DMS 273 (cell line): ENCODE data around the gene CTNND2.

Source experiments
- DNase-seq: peaks from one replicate; lab custom pipeline; 2025; ENCODE audit not compliant: unreplicated experiment; lab: John Stamatoyannopoulos, UW

CTNND2 gene

GRCh38 chr5:11289733-11290132 is 614.5 kb downstream of the CTNND2 start:
- DNase-seq, result no peak

DNA sequence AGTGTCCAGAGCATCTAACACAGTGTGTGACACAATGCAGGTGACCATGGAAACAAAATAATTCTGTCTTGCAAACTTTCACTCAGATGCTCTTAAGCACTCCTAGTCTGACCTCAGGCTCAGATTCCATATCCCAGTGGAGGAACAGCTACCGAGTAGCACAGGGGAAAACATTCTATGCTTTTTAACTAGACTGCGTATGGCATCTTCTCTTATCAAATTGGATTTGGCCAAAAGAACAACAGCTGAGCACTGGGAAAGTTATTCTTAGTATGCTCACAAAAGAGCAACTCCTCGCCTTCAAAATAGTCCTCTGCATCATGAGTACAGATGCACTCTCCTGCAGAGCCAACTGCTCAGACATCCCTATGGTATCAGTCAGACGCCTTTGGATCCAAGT is 615.0 kb downstream of the CTNND2 start:
- DNase-seq, result no peak

DNA sequence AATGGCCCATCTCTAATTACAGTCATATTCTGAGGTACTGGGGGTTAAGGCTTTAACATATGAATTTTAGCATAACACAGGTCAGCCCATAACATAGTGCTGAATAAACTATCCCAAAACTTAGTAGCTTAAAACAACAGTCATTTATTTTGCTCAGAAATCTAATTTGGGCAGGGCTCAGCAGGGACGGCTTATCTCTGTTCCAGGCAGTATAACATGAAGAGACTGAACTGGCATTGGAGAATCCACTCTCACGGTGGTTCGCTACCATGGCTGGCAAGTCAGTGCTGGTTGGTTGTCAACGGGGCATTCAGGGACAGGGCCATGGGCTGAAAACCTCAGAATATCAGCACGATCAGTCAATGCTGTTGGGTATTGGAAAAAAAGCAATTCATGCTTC is 622.4 kb downstream of the CTNND2 start:
- DNase-seq, result no peak

GRCh38 chr5:11277323-11277722 is 626.9 kb downstream of the CTNND2 start:
- no peak for DNase-seq

DNA sequence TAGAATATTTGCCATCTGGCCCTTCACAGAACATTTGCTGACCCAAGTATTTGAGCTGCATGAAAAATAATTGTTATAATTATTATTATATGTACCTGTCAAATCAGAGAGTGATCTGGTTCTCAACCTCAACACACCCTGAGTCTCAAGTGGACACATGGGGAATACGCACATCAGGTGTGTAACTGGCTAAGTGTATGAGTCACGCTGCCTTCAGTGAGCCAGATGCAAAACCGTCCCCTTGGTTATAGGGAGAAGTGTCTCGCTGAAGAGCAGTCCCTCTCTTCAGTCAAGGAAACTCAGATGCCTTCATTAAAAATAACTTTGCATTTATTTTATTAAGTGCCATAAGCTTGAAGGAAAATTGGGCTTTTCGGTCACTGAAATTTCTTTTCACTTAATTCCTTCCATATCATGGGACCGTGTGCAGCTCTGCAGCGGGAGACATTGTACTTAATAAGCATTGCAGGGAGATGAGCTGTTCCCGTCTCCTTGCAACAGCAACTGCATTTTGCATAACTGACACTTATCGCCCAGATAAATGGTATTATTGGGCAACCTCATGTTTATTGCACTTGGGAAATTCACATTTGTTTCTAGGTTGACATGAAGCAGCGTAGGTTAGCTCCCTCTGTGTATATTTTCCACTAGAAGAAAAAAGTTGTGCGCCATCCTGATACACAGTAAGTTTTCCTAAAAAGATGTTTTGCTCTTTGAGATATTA is 630.9 kb downstream of the CTNND2 start:
- DNase-seq, result no peak

DNA sequence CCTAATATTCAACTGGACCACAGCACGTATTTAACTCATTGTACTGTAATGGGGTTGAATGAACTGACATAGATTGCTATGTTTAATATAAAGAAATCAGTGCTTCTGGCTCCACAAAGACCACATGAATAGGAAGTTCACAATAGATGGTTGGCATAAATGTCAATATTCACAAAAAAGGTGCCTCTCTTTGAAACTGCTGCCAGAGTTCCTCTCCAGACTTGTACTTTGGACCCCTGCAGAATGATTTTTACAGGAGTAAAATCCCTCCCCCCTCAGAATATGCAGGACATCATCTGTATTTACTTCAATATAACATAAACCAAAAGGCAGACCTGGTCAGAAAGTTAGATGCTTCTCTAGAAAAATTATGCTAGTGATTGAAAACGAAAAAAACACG is 634.7 kb downstream of the CTNND2 start:
- no peak for DNase-seq

GRCh38 chr5:11268891-11269290 is 635.4 kb downstream of the CTNND2 start:
- DNase-seq, result no peak

DNA sequence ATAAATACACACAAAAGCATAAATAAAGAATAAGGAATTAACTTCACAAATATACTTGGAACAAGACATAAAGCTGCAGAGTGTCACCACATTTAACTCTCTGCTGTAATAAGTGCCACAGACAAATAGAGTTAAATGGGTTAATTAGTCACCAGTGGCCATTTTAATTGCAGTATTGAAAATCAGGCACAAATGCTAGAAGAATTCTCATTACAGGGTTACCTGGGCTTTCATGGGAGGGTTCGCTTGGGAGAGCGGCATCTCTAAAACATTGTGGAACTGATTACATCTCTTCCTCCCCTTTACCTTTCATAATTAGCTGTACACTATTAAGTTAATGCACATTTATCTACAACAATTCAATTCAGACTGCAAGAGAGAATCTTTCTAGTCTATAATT is 637.9 kb downstream of the CTNND2 start:
- no peak for DNase-seq

- no peak for DNase-seq
Observed at GRCh38 chr5:11261241-11261640, 643.0 kb downstream of the CTNND2 start.

- DNase-seq, result no peak
Observed at GRCh38 chr5:11258001-11258400, 646.2 kb downstream of the CTNND2 start.

GRCh38 chr5:11252523-11252922 is 651.7 kb downstream of the CTNND2 start:
- DNase-seq, result no peak

DNA sequence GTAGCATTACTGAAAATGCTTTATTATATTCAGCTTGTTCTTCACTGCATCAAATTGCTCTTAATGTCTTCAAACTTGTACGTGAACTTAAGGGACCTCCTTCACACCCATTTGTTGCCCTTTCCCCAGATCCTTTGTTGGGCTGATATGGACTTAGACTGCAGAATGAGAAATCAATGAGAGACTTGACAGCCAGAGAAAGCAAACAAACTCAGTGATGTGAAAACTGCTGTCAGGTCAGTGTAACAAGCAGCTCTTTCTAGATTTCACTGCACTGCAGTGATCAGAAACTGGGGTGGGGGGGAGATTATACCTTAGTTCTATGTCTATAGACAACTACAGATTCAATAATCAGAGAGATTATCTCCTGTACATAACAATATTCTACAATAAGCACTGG is 652.2 kb downstream of the CTNND2 start:
- DNase-seq, result no peak

GRCh38 chr5:11251247-11251646 is 653.0 kb downstream of the CTNND2 start:
- no peak for DNase-seq

DNA sequence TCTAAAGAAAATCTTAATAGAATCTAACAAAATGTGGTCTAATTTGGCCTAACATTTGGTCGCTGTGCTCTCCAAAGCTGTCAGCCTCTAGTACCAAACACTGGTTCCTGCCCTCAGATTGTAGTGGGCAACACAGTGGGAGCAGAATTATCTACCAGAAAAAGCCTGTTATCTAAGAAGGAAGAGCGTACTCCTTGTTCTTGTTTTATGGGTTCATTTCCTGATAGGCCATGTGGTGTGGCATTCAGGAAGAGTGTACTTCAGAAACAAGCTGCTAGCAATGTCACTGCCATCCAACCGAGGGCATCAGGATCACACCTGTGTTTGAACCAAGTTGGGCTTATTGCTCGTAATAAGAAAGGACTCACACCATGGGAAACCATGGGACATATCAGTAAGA is 655.3 kb downstream of the CTNND2 start:
- no peak for DNase-seq

- peak; percentile 6 for DNase-seq
Observed at GRCh38 chr5:11247224-11247623, 657.0 kb downstream of the CTNND2 start.

- no peak for DNase-seq
Observed at GRCh38 chr5:11240293-11241190, 663.7 kb downstream of the CTNND2 start.

- DNase-seq, result no peak
Observed at GRCh38 chr5:11239261-11240015, 664.8 kb downstream of the CTNND2 start.

GRCh38 chr5:11234501-11234911 is 669.7 kb downstream of the CTNND2 start:
- DNase-seq, result no peak

- DNase-seq, result no peak
Observed at GRCh38 chr5:11230890-11231289, 673.4 kb downstream of the CTNND2 start.

DNA sequence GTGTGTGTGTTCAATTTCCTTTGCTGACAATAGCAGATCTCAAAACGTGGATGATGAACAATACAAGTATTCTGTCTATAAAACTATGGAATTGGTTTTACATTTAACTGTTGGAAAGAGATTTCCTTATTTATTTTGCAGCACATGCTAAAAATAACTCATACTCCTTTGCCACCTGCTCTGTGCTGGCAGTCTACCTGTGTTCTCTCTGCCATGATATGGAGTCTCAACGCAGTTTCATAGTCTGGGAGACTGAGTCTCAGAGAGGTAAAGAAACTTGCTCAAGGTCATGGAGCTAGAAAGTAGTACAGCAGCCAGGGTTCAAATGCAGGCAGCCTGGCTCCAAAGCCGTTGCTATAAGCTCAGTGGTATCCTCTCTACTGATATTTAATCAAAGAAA is 677.2 kb downstream of the CTNND2 start:
- no peak for DNase-seq

GRCh38 chr5:11224436-11225187 is 679.6 kb downstream of the CTNND2 start:
- no peak for DNase-seq
